Keratinocyte (primary cell): ENCODE results near the gene ZBBX. TPM values are rescaled to one million over a fixed set of nuclear protein-coding genes. Genes with fewer than 3 reads are reported as not detected.
A peak's percentile ranks its signal among the peaks of the same experiment; 100 is the strongest.
"Not testable (repeated sequence)": the region's sequence is repeated elsewhere in the genome, so short reads cannot be mapped to it uniquely, and the experiment has no call there.

ENCODE experiments used
- DNase-seq: peaks from one replicate; pipeline ENCODE4 v3.0.0-alpha.2; 2011; ENCODE audit warnings: low read depth, missing footprints, low spot score
- FAIRE-seq: peaks from 2 replicates; lab custom pipeline; 2011; peaks lifted over from hg19 to GRCh38; lab: Jason Lieb, UNC
- H2AFZ ChIP-seq: 2 replicates; pipeline ENCODE4 v1.6.0; 2012; ENCODE audit warnings: low read length, control low read depth, inconsistent platforms; ENCODE audit not compliant: control insufficient read depth
- H3K27ac ChIP-seq: 2 replicates; pipeline ENCODE4 v1.5.1; 2011; ENCODE audit warnings: low read length; ENCODE audit not compliant: control insufficient read depth, insufficient read depth
- H3K27me3 ChIP-seq: 3 replicates; pipeline ENCODE4 v1.6.0; 2011; ENCODE audit warnings: low read length; ENCODE audit not compliant: control insufficient read depth, insufficient read depth; ENCODE audit errors: extremely low read depth
- H3K36me3 ChIP-seq, 2 experiments: 2 replicates in 1 of 2; 3 replicates in 1 of 2; pipeline ENCODE4 v1.5.1; 2011; ENCODE audit warnings: low read length in 2 of 2, mild to moderate bottlenecking in 1 of 2; ENCODE audit not compliant: control insufficient read depth in 2 of 2, insufficient read depth in 2 of 2; ENCODE audit errors: extremely low read depth in 1 of 2
- H3K4me1 ChIP-seq: 3 replicates; pipeline ENCODE4 v1.5.1; 2011; ENCODE audit warnings: low read length; ENCODE audit not compliant: control insufficient read depth, insufficient read depth; ENCODE audit errors: extremely low read depth
- H3K4me2 ChIP-seq: 3 replicates; pipeline ENCODE4 v1.6.0; 2011; ENCODE audit warnings: low read depth, low read length; ENCODE audit not compliant: control insufficient read depth, insufficient read depth; ENCODE audit errors: extremely low read depth
- H3K4me3 ChIP-seq, 3 experiments: fragments of 200-600 bp in 1 of 3; sonication (generic) in 1 of 3; 2 replicates in 2 of 3; 3 replicates in 1 of 3; pipeline ENCODE4 v1.5.1; 2011 to 2016; ENCODE audit warnings: low read length in 3 of 3, mild to moderate bottlenecking in 3 of 3, control low read depth in 2 of 3, inconsistent platforms in 1 of 3, low read depth in 1 of 3, mixed read lengths in 1 of 3, mixed run types in 1 of 3, moderate library complexity in 1 of 3; ENCODE audit not compliant: control insufficient read depth in 2 of 3, insufficient read depth in 2 of 3; ENCODE audit errors: extremely low read depth in 1 of 3
- H3K79me2 ChIP-seq: 2 replicates; pipeline ENCODE4 v1.6.0; 2012; ENCODE audit warnings: low read length; ENCODE audit not compliant: control insufficient read depth, insufficient read depth
- H3K9ac ChIP-seq: 3 replicates; pipeline ENCODE4 v1.6.0; 2011; ENCODE audit warnings: low read length; ENCODE audit not compliant: control insufficient read depth, insufficient read depth; ENCODE audit errors: extremely low read depth
- H3K9me1 ChIP-seq: 3 replicates; pipeline ENCODE4 v1.6.0; 2011; ENCODE audit warnings: low read length; ENCODE audit not compliant: control insufficient read depth, insufficient read depth; ENCODE audit errors: extremely low read depth
- H3K9me3 ChIP-seq: 2 replicates; pipeline ENCODE4 v1.5.1; 2012; ENCODE audit warnings: low read depth, low read length; ENCODE audit not compliant: control insufficient read depth
- H4K20me1 ChIP-seq: 3 replicates; pipeline ENCODE4 v1.6.0; 2011; ENCODE audit warnings: low read length; ENCODE audit not compliant: control insufficient read depth, insufficient read depth; ENCODE audit errors: extremely low read depth
- EZH2 ChIP-seq: IDR thresholded peaks from one replicate; pipeline ENCODE4 v1.6.1; 2012; ENCODE audit warnings: inconsistent platforms, mild to moderate bottlenecking, low read length, moderate library complexity
- dilution Hi-C: fragments of 300-500 bp; cut with MboI; formaldehyde crosslinking; loops from one replicate; pipeline ENCODE4 v1.7.0; 2020; ENCODE audit warnings: low sequenced_read_pairs; ENCODE audit not compliant: extremely low pct_ligation_motif_present
- polyA minus RNA-seq, 3 experiments: library from RNA; depleted of rRNA, polyadenylated mRNA; stranded (reverse); fragments of >200 nt; gene quantifications; 1 replicate in 1 of 3; 2 replicates in 1 of 3; 3 replicates in 1 of 3; pipeline ENCODE4 v1.2.3, GENCODE V29; 2011
- polyA plus RNA-seq, 5 experiments: library from polyadenylated mRNA; depleted of rRNA in 3 of 5; stranded (reverse) in 3 of 5; stranded (forward) in 1 of 5; unstranded in 1 of 5; fragments of >200 nt; gene quantifications; 1 replicate in 1 of 5; 2 replicates in 3 of 5; 3 replicates in 1 of 5; pipeline versions ENCODE4 v1.2.1 to v1.2.3, GENCODE V29; 2011 to 2012; ENCODE audit warnings: missing spikeins in 2 of 5, low read depth in 1 of 5, low replicate concordance in 1 of 5
- TF ChIP-seq, protein P1 (sequence below), 3 experiments: IDR thresholded peaks in 1 of 3; conservative IDR thresholded peaks in 1 of 3; optimal IDR thresholded peaks in 1 of 3; 2 replicates in 2 of 3; 3 replicates in 1 of 3; pipeline versions ENCODE3 to v1.5.1; 2011; ENCODE audit warnings: low read length in 3 of 3, mild to moderate bottlenecking in 3 of 3, moderate library complexity in 2 of 3, control low read depth in 1 of 3, inconsistent platforms in 1 of 3; ENCODE audit not compliant: insufficient read depth in 2 of 3; ENCODE audit errors: extremely low read depth in 1 of 3

ZBBX gene, protein sequence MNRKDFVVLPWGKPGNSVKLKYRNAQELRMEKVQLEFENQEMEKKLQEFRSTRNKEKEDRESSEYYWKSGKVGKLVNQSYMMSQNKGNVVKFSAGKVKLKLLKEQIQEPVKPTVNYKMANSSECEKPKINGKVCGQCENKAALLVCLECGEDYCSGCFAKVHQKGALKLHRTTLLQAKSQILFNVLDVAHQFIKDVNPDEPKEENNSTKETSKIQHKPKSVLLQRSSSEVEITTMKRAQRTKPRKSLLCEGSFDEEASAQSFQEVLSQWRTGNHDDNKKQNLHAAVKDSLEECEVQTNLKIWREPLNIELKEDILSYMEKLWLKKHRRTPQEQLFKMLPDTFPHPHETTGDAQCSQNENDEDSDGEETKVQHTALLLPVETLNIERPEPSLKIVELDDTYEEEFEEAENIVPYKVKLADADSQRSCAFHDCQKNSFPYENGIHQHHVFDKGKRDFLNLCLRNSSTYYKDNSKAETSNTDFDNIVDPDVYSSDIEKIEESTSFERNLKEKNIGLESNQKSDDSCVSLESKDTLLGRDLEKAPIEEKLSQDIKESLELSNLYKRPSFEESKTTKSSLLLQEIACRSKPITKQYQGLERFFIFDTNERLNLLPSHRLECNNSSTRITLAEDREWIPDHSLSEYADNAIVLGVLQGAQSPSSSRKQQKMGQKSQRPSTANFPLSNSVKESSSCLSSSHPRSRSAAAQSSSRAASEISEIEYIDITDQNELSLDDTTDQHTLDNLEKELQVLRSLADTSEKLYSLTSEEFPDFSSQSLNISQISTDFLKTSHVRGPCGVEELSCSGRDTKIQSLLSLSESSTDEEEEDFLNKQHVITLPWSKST
- not detected in 3 replicates for polyA plus RNA-seq
- not detected for polyA plus RNA-seq (2011; ENCODE audit: low read depth)
- polyA plus RNA-seq (2011; cell fraction: cytosol; rRNA removed): not detected in 2 replicates
- 0.04 TPM in 1 of 2 replicates, not detected in the other for polyA plus RNA-seq (2011; cell fraction: nucleus; rRNA removed)
- not detected in 2 replicates for polyA plus RNA-seq (2012; ENCODE audit: low replicate concordance)
- not detected in 3 replicates for polyA minus RNA-seq
- polyA minus RNA-seq (2011; cell fraction: cytosol; rRNA and poly(A)+ RNA removed): not detected
- polyA minus RNA-seq (2011; cell fraction: nucleus; rRNA and poly(A)+ RNA removed): not detected in 2 replicates

DNA sequence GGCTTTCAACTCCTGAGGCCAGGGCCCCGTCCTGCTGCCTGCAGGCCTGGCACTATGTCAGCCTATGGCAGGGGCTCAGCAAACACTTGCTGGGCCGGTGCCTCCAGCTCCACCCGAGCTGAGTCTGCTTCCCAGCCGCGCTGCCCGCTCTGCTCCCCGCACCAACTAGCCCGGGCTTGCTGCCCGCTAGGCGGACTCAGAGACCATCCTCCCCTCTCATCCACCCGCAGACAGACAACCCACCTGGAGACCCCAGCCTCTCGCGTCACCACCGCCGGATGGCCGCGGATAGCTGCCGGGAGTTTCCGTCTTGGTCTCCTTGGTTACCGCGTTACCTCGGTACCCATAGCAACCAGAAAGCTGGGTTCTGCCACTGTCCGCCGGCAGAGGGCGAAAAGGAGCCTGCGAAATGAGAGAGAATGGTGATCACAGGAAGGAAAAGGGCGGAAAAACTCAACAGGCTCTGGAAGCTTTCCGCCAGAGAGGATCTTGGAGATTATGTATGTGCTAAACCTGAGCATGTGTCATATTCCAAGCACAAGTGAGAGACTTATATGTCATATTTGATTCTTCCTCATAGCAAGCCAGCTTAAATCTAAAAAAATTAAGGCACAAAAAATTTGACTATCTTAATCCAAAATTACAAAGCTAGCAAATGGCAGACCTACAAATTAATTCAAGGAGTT is at the start of gene ZBBX:
TSS of gene ZBBX (minus strand) at position 294 of the 686 bp plus-strand sequence. CDS start 7,396 bp downstream, outside the sequence.
- Histone ChIP-seq H3K4me1 (peaks cover 3% of the 10 kb centered on the region), H3K79me2 (no peaks in the 10 kb centered on the region), H3K9me1 (no peaks in the 10 kb centered on the region), H2AFZ (peak within 1 kb of the TSS; percentile 79), H3K9ac (no peak within 1 kb of the TSS), H3K4me2 (peak within 1 kb of the TSS; percentile 78), H3K9me3 (no peaks in the 10 kb centered on the region), H3K27ac (no peak within 1 kb of the TSS), H3K36me3 (no peaks in the 10 kb centered on the region), H4K20me1 (no peaks in the 10 kb centered on the region), H3K27me3 (no peaks in the 10 kb centered on the region), H3K4me3 (peak within 1 kb of the TSS; percentile 33 to 69 (median 56))
- FAIRE-seq (peak; percentile 69), DNase-seq (peak; percentile 17)
- dilution Hi-C loops: no loop called here
- TF ChIP-seq, protein P1, sequence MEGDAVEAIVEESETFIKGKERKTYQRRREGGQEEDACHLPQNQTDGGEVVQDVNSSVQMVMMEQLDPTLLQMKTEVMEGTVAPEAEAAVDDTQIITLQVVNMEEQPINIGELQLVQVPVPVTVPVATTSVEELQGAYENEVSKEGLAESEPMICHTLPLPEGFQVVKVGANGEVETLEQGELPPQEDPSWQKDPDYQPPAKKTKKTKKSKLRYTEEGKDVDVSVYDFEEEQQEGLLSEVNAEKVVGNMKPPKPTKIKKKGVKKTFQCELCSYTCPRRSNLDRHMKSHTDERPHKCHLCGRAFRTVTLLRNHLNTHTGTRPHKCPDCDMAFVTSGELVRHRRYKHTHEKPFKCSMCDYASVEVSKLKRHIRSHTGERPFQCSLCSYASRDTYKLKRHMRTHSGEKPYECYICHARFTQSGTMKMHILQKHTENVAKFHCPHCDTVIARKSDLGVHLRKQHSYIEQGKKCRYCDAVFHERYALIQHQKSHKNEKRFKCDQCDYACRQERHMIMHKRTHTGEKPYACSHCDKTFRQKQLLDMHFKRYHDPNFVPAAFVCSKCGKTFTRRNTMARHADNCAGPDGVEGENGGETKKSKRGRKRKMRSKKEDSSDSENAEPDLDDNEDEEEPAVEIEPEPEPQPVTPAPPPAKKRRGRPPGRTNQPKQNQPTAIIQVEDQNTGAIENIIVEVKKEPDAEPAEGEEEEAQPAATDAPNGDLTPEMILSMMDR (optimal IDR thresholded peaks at IDR 0.05 in 1 of 3, IDR thresholded peaks at IDR 0.05 in 1 of 3, conservative IDR thresholded peaks at IDR 0.05 in 1 of 3; ENCODE audit: extremely low read depth in 1 of 3, insufficient read depth in 2 of 3, low read length in 3 of 3): peak; percentile 71 to 96 (median 93)
- TF ChIP-seq EZH2: no peak

DNA sequence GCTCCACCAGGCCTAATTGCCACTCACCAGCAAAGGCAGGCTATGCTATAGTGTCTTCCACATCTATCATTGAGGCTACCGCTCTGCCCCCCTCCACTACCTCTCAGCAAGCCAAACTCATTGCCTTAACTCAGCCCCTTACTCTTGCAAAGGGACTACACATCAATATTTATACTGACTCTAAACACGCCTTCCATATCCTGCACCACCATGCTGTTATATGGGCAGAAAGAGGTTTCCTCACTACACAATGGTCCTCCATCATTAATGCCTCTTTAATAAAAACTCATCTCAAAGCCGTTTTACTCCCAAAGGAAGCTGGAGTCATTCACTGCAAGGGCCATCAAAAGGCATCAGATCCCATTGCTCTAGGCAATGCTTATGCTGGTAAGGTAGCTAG is 46.9 kb upstream of the ZBBX start:
- H3K4me3 ChIP-seq, H3K9ac ChIP-seq, H3K4me1 ChIP-seq, H3K27ac ChIP-seq, H3K27me3 ChIP-seq, H3K79me2 ChIP-seq, H3K4me2 ChIP-seq, FAIRE-seq, H2AFZ ChIP-seq, DNase-seq, H3K9me3 ChIP-seq, dilution Hi-C loops, H3K36me3 ChIP-seq, H4K20me1 ChIP-seq, H3K9me1 ChIP-seq: not testable (repeated sequence)

DNA sequence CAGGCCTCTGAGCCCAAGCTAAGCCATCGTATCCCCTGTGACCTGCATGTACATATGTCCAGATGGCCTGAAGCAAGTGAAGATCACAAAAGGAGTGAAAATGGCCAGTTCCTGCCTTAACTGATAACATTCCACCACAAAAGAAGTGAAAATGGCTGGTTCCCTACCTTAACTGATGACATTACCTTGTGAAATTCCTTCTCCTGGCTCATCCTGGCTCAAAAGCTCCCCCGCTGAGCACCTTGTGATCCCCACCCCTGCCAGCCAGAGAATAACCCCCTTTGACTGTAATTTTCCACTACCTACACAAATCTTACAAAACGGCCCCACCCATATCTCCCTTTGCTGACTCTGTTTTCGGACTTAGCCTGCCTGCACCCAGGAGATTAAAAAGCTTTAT is 42.3 kb upstream of the ZBBX start:
- H3K79me2 ChIP-seq, H3K27me3 ChIP-seq, H3K4me1 ChIP-seq, FAIRE-seq, H3K9me1 ChIP-seq, H3K36me3 ChIP-seq, H3K9me3 ChIP-seq, H3K9ac ChIP-seq, H4K20me1 ChIP-seq, H3K27ac ChIP-seq, H3K4me3 ChIP-seq, DNase-seq, H2AFZ ChIP-seq, dilution Hi-C loops, H3K4me2 ChIP-seq: not testable (repeated sequence)
